ENCODE data around the gene CELSR2. TPM values are rescaled to one million over a fixed set of nuclear protein-coding genes. Genes with fewer than 3 reads are reported as not detected.
A peak's percentile ranks its signal among the peaks of the same experiment; 100 is the strongest.

Gene CELSR2
- total RNA-seq, 1 experiment from 2014 or later, result 8.3 TPM

GRCh38 chr1:109262231-109263055 is 13.1 kb downstream of the CELSR2 start:
- Mint-ChIP-seq H3K4me1 (ENCODE audit: low read depth, unreplicated experiment) (no peaks in the 10 kb centered on the region), H3K36me3 (ENCODE audit: insufficient read depth, unreplicated experiment) (no peaks in the 10 kb centered on the region), H3K27me3 (ENCODE audit: insufficient read depth, unreplicated experiment) (no peaks in the 10 kb centered on the region), H3K27ac (ENCODE audit: unreplicated experiment) (no peak overlapping the region), H3K9me3 (ENCODE audit: unreplicated experiment) (no peaks in the 10 kb centered on the region), H3K4me3 (ENCODE audit: unreplicated experiment) (no peak overlapping the region)
- DNase-seq, result no peak
- CTCF ChIA-PET, result no interaction called here
- Histone ChIP-seq H3K27me3 (replicated peaks; ENCODE audit: control insufficient read depth, insufficient read depth, low read length) (no peaks in the 10 kb centered on the region), H3K36me3 (ENCODE audit: control insufficient read depth, insufficient read depth, low read length) (no peaks in the 10 kb centered on the region), H3K9me3 (no peaks in the 10 kb centered on the region), H3K4me3 (ENCODE audit: low read depth, low read length) (no peak overlapping the region), H3K4me1 (no peaks in the 10 kb centered on the region)
- TF ChIP-seq, protein P1, sequence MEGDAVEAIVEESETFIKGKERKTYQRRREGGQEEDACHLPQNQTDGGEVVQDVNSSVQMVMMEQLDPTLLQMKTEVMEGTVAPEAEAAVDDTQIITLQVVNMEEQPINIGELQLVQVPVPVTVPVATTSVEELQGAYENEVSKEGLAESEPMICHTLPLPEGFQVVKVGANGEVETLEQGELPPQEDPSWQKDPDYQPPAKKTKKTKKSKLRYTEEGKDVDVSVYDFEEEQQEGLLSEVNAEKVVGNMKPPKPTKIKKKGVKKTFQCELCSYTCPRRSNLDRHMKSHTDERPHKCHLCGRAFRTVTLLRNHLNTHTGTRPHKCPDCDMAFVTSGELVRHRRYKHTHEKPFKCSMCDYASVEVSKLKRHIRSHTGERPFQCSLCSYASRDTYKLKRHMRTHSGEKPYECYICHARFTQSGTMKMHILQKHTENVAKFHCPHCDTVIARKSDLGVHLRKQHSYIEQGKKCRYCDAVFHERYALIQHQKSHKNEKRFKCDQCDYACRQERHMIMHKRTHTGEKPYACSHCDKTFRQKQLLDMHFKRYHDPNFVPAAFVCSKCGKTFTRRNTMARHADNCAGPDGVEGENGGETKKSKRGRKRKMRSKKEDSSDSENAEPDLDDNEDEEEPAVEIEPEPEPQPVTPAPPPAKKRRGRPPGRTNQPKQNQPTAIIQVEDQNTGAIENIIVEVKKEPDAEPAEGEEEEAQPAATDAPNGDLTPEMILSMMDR (IDR thresholded peaks at IDR 0.05; ENCODE audit: insufficient read depth in 1 of 2, low read depth in 1 of 2, low read length in 1 of 2, severe bottlenecking in 1 of 2, unreplicated experiment in 1 of 2), result no peak
- intact Hi-C loops (cut with micrococcal nuclease; ENCODE audit: unreplicated experiment), result loop anchor here (1.0 to 10.0 kb wide), 5 partner anchors 13 to 270 kb away; partner anchors contain the start of gene TMEM167B
- POLR2A ChIA-PET, result no interaction called here
- no TSS peak for BruUV-seq (replicated peaks)

DNA sequence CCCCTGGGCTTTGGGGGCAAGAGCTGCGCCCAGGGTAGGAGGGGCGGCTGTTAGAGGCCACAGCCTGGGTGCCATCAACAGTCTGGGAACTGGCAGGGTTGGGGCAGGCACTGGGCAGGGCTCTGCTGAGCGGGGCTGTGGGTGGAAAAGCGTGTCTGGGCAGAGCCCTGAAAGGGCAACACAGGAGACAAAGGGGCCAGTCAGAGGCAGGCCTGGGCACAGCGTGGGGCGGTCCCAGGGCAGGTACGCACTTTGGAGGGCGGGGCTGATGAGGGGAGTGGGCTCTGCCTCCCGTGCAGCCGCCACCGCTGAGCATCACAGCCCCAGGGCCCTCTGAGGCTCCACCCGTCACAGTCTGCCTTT is 13.9 kb downstream of the CELSR2 start:
- no peaks in the 10 kb centered on the region for H3K9me3 Mint-ChIP-seq (ENCODE audit: unreplicated experiment)
- no TSS peak for BruUV-seq (replicated peaks)
- no peak overlapping the region for H3K27ac Mint-ChIP-seq (ENCODE audit: unreplicated experiment)
- no peak overlapping the region for H3K4me3 Mint-ChIP-seq (ENCODE audit: unreplicated experiment)
- Histone ChIP-seq H3K4me3 (ENCODE audit: low read depth, low read length) (no peak overlapping the region), H3K4me1 (no peaks in the 10 kb centered on the region), H3K9me3 (no peaks in the 10 kb centered on the region), H3K27me3 (replicated peaks; ENCODE audit: control insufficient read depth, insufficient read depth, low read length) (no peaks in the 10 kb centered on the region), H3K36me3 (ENCODE audit: control insufficient read depth, insufficient read depth, low read length) (no peaks in the 10 kb centered on the region)
- DNase-seq, result no peak
- no peaks in the 10 kb centered on the region for H3K36me3 Mint-ChIP-seq (ENCODE audit: insufficient read depth, unreplicated experiment)
- H3K27me3 Mint-ChIP-seq (ENCODE audit: insufficient read depth, unreplicated experiment), result no peaks in the 10 kb centered on the region
- POLR2A ChIA-PET, result no interaction called here
- CTCF ChIA-PET, result interaction anchor here (0.6 kb wide), 1 partner anchor 220 kb away, joined by 3 read pairs; the partner anchor contains the start of gene ATXN7L2
- TF ChIP-seq, protein P1 (IDR thresholded peaks at IDR 0.05; ENCODE audit: insufficient read depth in 1 of 2, low read depth in 1 of 2, low read length in 1 of 2, severe bottlenecking in 1 of 2, unreplicated experiment in 1 of 2), result no peak
- intact Hi-C loops (cut with micrococcal nuclease; ENCODE audit: unreplicated experiment), result loop anchor here (1.0 to 10.0 kb wide), 5 partner anchors 12 to 269 kb away; partner anchors contain the start of gene TMEM167B
- no peaks in the 10 kb centered on the region for H3K4me1 Mint-ChIP-seq (ENCODE audit: low read depth, unreplicated experiment)

GRCh38 chr1:109263597-109264378 is 14.4 kb downstream of the CELSR2 start:
- ChIA-PET POLR2A (interaction anchor here (0.6 kb wide), 1 partner anchor 19 kb away, joined by 5 read pairs; no protein-coding TSS in a partner anchor), CTCF (interaction anchor here (0.6 to 0.8 kb wide), 3 partner anchors 14 to 220 kb away, joined by 3 to 15 read pairs (median 3); partner anchors contain the start of genes ATXN7L2, CELSR2 and SORT1)
- H3K4me3 Mint-ChIP-seq (ENCODE audit: unreplicated experiment), result no peak overlapping the region
- Histone ChIP-seq H3K9me3 (no peaks in the 10 kb centered on the region), H3K27me3 (replicated peaks; ENCODE audit: control insufficient read depth, insufficient read depth, low read length) (no peaks in the 10 kb centered on the region), H3K4me3 (ENCODE audit: low read depth, low read length) (no peak overlapping the region), H3K36me3 (ENCODE audit: control insufficient read depth, insufficient read depth, low read length) (no peaks in the 10 kb centered on the region), H3K4me1 (no peaks in the 10 kb centered on the region)
- DNase-seq, result peak; percentile 92 to 94
- intact Hi-C loops (cut with micrococcal nuclease; ENCODE audit: unreplicated experiment), result loop anchor here (1.0 to 10.0 kb wide), 5 partner anchors 12 to 269 kb away; partner anchors contain the start of gene TMEM167B
- TF ChIP-seq, protein P1 (IDR thresholded peaks at IDR 0.05; ENCODE audit: insufficient read depth in 1 of 2, low read depth in 1 of 2, low read length in 1 of 2, severe bottlenecking in 1 of 2, unreplicated experiment in 1 of 2), result peak; percentile 96 to 97
- no TSS peak for BruUV-seq (replicated peaks)
- H3K27ac Mint-ChIP-seq (ENCODE audit: unreplicated experiment), result no peak overlapping the region
- H3K36me3 Mint-ChIP-seq (ENCODE audit: insufficient read depth, unreplicated experiment), result no peaks in the 10 kb centered on the region
- H3K4me1 Mint-ChIP-seq (ENCODE audit: low read depth, unreplicated experiment), result no peaks in the 10 kb centered on the region
- no peaks in the 10 kb centered on the region for H3K9me3 Mint-ChIP-seq (ENCODE audit: unreplicated experiment)
- H3K27me3 Mint-ChIP-seq (ENCODE audit: insufficient read depth, unreplicated experiment), result no peaks in the 10 kb centered on the region
